ELR (cell line): ENCODE data around the gene TYW1.
"Not testable (repeated sequence)": the region's sequence is repeated elsewhere in the genome, so short reads cannot be mapped to it uniquely, and the experiment has no call there.

Experiments
- DNase-seq: peaks from one replicate; pipeline ENCODE4 v3.0.0-alpha.2; 2015; ENCODE audit warnings: low read depth

Gene TYW1

DNA sequence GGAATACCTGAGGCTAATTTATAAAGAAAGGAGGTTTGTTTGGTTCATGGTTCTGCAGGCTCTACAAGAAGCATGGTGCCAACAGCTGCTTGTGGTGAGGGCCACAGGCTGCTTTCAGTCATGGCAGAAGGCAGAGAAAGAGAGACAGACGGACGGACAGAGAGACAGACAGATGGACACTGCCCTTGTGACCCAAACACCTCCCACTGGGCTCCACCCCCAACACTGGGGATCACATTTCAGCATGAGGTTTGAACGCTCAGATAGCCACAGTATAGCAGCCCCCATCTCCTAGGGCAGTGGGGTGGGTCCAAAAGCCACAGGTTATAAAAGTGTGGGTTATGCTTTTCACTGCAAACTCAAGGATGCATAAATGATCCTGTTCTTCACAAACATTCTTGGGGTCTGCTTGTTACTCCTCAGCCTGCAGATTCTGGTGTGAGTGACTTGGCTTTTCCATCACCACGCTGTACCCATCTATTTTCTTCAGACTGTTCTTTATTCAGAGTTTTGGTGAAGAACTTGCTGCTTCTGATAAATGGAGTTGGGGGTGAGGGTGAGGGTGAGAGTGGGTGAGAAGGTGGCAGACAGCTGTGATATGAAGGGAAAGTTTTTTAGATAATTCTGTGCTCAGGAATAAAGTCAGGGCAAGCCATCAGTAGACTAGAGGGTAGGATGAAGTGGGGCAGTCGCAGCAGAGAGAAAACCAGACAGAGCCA lies 194.5 kb downstream of the TYW1 start:
- not testable (repeated sequence) for DNase-seq

DNA sequence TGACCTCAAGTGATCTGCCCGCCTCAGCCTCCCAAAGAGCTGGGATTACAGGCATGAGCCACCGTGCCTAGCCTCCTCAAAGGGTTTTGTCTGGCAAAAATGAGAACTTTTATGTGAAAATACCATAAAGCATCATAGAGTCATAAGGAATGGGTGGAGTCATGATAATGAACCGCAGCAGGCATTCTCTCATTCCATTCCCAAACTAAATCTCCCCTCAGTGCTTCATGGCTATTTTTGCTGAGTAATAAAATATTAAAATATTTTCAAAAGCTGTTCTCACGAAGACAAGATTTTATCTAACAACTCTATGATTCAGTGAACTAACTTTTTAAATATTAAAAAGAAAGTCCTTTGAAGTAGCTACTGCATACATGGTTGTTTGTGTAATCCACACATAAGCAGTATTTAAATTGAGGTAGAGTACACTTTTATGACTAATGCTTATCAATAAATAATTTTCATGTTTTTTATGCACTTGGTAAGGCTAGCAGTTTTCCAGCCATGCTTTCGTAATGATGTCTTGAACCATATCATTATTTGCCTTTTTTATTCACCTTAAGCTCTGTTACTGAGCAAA lies 195.6 kb downstream of the TYW1 start:
- DNase-seq = not testable (repeated sequence)

DNA sequence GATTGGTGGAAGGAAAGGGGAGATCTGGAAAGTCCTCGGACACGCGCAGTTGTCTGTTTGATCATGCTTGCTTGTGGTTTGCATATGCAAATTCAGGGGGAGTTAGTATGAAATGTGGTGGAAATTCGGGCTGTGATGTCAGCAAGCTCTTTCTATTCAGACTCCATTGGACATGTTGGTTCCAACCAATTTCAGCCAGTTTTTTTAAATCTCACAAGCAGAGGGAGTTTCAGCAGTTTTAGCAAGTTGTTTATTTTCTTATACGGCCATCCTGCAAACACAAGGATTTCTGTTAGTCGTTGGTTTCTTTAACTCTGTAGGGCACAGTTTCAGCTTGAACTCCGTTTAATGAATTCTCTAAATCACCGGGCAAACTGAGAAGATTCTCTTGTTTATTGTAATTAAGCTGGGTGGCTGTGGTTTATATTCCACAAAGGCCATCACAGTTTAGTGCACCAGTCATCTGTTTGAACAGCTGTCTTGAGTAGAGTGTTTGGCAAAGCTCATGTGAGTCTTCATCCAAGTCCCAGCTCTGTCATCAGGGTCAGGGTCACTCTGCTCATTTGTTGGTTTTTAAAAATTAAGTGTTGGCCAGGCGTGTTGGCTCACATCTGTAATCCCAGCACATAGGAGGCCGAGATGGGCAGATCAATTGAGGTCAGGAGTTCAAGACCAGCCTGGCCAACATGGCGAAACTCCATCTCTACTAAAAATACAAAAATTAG lies 196.4 kb downstream of the TYW1 start:
- DNase-seq = not testable (repeated sequence)

DNA sequence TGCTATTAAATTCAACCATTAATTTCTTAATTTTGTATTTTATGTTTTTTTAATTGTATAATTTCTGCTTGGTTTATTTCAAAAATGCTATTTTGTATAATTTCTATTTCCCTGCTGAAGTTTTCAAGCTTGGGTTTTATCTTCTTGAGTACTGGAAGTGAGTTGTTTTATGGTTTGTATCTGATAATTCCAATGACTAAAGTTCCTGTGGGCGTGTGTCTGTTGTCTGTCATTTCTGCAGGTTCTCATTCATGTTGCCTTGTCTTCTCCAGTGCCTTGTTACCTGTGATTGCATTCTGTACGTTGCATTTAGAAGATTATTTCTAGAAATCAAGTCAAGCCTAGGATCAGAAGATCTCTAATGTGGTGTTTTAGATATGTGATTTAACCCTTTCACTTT lies 199.5 kb downstream of the TYW1 start:
- not testable (repeated sequence) for DNase-seq

DNA sequence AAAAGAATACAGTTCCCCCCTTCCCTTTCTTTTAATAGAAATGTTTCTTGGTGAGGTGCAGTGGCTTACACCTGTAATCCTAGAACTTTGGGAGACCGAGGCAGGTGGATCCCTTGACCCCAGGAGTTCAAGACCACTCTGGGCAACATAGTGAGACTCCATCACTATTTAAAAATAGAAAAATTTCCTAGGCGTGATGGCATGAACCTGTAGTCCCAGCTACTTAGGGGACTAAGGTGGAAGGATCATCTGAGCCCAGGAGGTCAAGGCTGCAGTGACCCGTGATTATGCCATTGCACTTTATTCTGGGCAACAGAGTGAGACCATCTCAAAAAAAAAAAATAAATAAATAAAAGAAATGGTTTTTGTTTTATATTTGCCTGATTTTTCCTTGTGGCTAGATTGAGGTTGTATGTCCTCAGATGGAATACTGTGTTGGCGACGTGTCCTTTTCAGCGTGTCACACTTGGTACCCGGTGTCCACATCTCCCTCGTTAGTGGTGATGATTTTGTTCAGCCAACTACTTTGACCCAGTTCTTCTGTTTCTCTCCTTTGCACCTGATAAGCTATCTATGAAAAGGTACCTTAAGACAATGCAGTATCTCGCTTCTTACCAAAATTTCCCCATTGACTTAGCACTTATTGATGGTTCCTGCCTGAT lies 202.4 kb downstream of the TYW1 start:
- DNase-seq = not testable (repeated sequence)

DNA sequence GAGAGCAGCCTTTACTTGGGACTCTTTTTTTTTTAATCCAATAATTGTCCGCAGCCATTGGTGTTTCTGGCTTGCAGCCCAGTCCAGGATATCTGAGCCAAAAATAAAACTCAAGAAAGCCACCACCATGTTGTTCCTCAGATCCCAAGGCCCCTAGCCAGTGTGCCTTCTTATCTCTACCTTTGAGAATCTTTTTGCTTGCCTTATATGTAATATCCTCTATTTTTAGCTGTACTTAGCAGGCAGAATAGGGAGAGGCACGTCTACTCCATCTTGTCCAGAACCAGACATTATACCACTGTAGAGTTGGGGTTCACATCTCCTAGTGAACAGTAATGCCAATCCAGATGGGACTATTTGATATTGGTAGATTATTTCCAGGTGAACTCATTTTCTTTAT lies 209.1 kb downstream of the TYW1 start:
- DNase-seq = not testable (repeated sequence)

DNA sequence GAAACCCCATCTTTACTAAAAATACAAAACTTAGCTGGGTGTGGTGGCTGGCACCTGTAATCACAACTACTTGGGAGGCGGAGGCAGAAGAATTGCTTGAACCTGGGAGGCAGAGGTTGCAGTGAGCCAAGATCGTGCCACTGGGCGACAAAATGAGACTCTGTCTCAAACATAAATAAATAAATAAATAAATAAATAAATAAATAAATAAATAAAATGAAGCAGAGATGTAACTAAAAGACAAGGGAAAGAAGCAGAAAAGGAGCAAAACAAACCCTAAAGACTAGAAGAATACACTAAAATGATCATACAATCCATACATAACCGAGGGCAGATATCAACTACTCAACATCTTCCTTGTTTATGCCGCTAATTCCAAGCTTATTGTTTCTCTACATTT lies 209.8 kb downstream of the TYW1 start:
- DNase-seq = no peak

DNA sequence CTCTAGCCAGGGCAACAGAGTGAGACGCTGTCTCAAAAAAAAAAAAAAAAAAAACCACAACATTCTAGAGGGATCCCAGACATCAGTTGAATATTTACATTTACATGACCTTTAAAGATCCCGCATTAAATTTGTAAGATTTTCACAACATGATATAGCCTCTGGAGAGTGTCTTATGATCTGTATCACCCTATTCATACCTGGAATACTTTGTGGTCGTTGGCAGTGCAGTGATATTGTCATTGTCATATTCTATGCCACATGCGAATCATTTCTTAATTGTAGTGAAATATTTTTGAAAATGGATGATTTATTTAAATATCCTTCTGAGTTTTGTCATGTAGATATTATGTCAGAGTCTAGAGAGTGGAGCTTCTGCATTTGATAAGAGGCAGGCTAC lies 212.0 kb downstream of the TYW1 start:
- DNase-seq = not testable (repeated sequence)

DNA sequence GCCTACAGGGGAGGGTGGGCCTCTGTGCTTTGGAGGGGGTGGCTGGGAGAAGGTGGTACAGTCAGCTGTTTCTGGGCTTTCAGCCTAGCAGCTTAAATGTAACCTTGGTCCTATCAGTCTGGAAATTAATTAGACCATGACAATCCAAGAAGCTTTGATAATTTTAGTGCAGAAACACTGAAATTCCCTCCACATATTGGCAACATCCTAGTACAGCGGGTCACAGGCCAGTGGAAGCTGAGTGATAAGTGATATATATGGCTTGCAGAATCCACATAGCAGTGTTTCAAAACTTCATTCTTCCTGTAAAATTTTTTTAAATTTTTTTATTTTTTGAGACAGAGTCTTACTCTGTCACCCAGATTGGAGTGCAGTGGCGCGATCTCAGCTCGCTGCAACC lies 212.6 kb downstream of the TYW1 start:
- no peak for DNase-seq

DNA sequence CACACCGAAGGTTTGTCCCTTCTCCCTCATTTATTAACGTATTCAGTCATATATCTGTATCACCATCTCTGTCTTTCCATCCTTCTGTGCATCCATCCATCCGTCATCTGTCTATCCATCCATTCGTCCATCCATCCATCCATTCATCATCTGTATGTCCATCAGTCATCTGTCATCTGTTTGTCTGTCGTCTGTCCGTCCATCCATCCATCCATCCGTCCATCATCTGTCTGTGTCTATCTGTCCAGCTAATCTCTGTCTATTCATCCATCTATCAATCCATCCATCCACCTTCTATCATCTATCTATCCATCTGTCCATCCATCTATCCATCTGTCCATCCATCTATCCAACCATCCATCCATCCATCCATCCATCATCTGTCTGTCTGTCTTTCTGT lies 213.9 kb downstream of the TYW1 start:
- DNase-seq = no peak

DNA sequence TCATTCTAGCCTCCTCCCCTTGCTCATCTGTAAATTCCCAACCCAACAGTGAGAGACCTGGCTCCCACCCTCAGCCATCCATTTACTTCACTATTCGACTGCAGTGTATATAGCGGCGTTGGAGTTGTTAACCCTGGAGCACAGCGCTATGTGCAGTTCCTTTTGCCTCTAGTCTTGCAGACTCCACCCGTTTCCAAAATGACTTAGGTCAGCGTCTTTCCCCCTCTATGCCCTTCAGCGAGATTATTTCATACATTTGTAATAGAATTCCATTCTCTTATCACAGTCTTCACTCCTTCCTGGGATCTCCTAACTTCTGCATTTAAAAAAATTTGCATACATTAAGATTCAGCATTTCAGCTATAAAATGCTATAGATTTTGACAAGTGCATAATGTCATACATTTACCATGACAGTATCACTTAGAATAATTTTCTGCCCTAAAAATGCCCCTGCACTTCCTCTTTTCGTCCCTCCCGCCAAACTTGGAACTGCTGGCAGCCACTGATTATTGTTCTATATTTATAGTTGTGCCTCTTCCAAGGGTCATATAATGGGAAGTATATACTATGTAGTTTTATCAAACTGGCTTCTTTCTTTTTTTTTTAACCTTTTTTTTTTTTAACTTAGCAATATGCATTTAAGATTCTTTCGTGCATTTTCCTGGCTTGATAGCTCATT lies 215.2 kb downstream of the TYW1 start:
- DNase-seq = not testable (repeated sequence)

DNA sequence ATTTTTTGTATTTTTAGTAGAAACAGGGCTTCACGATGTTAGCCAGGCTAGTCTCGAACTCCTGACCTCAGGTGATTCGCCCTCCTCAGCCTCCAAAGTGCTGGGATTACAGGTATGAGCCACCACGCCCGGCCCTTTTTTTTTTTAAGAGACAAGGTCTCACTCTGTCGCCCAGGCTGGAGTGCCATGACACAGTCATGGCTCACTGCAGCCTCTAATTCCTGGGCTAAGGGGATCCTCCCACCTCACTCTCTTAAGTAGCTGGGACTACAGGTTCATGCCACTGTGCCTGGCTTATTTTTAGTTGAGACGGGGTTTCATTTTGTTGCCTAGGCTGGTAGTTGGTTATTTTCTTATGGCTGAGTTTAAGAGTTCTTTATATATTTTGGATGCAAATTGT lies 216.4 kb downstream of the TYW1 start:
- DNase-seq = not testable (repeated sequence)

DNA sequence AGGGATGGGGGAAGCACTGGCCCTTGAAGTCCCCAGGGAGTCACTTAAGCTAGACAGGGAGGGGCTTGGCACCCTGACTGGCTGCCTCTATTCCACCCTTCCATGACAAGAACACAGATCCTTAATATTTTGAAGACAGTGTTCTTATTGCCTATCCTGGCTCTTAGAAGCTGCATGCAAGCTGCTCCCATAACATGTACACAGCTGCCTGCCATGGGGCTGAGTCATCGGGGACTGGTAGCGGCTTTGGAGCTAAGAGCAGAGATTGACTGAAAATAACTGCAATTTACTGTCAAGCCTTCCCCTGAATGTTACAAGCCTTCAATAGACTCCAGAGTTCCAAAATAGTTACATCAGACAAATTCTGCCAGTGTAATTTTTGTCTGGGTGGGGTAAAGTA lies 226.9 kb downstream of the TYW1 start:
- DNase-seq = peak; percentile 79

DNA sequence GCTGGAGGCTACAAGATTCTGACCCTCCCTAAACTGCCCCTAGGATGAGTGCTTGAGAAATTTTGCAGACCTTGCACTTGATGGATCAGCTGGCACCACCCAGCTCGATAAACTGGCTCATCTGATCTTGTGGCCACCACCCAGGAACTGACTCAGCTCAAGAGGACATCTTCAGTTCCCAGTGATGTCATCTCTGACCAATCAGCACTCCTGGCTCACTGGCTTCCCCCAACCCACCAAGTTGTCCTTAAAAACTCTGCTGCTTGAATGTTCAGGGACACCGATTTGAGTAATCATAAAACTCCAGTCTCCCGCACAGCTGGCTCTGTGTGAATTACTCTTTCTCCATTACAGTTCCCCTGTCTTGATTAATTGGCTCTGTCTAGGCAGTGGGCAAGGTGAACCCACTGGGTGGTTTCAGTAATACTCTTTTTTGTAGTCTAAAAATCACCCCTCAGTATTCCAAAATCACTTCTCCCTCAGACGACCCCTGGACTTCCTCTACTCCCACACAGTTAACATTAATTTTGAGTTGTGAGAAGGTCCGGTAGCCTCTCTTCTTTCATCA lies 229.8 kb downstream of the TYW1 start:
- DNase-seq = peak; percentile 68

DNA sequence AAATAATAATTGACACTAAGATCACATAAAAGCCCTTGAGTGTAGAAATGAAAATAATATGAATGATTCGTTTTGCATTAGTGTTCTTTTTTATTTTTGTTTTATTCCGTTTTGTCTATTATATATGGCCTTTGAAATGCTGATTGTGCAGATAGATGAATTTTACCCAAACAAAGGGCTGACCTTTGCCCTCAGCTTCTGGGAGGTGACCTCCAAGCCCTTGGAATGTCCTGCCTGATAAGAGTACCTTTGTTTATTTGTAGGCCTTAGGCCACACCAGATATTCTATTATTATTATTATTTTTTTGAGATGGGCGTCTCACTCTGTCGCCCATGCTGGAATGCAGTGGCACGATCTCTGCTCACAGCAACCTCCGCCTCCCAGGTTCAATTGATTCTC lies 230.3 kb downstream of the TYW1 start:
- DNase-seq = not testable (repeated sequence)

DNA sequence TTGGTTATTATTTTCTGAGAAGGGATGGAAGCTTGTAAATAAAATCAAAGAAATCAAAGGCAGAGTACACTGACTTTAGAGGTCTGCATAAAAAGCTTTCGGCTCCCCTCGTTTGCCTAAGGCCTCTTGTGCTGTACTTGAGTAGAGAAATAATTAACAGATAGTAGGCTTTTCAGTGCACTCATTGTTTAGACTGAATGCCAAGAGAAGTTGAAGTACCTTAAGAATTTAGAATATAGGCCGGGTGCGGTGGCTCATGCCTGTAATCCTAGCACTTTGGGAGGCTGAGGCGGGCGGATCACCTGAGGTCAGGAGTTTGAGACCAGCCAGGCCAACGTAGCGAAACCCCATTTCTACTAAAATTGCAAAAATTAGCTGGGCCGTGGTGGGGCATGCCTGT lies 232.4 kb downstream of the TYW1 start:
- not testable (repeated sequence) for DNase-seq

DNA sequence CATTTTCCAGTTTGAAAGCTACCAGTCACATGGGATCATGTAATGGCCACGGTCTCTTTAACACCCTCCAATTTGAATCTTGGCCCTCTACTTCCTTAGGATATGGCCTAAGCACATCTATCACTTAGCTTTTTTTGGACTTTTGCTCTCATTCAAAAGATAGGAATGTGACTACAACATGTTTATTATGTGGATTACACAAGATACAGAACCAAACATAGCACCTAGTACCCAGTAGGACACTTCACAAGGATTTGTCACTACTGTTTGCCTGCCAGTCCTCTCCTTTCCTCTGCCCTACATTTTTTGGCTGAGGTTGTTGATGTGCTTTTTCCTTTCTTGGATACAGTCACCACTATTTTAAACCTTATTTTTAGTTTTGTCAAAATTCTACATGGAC lies 233.4 kb downstream of the TYW1 start:
- DNase-seq = not testable (repeated sequence)

DNA sequence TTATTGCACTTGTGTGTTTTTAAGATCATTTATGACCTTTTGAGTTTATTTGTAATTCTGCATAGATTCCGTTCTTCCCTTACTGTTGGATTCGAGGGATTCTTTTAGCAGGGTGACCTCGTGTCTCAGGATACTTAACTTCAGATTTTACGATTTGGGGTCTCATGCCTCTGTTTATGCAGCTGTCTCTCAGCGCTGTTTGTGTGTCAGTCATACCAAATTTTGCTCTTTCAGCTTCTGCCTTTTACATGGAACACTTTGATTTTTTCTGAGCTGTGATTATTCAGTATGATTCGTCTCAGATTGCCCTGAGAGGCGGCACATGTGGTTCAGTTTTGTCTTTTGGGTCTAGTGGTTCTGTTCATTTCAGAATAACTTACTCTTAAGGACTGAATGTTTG lies 236.9 kb downstream of the TYW1 start:
- not testable (repeated sequence) for DNase-seq

DNA sequence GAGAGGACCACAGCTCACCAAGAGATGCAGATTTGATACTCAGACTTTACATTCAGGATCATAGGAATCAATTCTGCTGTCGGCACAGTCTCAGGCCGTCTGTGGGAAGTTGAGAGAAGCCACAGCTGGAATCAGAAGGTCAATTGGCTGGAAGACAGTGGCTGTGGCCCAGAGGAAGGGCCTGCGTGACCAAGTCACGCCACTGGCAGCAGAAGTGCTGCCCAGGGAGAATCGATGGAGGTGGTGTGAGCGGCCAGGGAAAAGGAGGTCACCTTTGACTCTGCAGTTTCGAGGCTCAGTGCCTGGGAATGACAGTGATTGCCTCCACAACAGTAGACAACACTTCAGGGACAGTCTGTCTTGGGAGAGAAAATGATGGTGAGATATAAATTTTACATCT lies 239.6 kb downstream of the TYW1 start:
- DNase-seq = not testable (repeated sequence)

DNA sequence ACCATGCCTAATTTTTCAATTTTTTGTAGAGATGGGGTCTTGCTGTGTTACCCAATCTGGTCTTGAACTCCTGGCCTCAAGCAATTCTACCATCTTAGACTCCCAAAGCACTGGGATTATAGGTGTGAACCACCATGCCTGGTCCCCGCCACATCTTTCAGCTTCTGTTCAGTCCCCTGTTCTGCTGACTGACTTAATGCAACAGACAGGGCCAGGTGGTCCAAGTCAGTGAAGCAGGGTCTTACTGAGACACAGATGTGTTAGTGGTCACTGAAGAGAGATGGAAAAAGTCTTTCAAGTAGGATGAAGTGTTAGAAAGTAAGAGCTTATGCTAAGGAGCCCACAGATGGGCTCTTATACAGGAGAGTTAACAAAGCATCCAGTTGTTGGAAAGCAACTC lies 246.2 kb downstream of the TYW1 start:
- not testable (repeated sequence) for DNase-seq

DNA sequence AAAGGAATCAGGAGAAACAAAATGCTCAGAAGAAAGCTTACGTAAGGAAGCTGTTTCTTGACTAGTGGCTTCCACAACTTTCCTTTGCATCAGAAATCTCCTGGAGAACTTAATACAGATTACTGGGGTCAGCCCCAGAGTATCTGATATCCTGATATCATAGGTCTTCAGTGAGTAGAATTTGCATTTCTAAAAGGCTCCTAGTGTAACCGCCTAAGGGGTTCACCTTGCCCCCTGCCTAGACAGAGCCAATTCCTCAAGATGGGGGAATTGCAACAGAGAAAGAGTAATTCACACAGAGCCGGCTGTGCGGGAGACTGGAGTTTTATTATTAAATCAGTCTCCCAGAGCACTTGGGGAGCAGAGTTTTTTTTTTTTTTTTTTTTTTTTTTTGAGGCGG lies 251.7 kb downstream of the TYW1 start:
- DNase-seq = not testable (repeated sequence)
